Measurements from ENCODE around the gene KATNB1.
A peak's percentile ranks its signal among the peaks of the same experiment; 100 is the strongest.
"Not testable (repeated sequence)": the region's sequence is repeated elsewhere in the genome, so short reads cannot be mapped to it uniquely, and the experiment has no call there.

The KATNB1 gene

DNA sequence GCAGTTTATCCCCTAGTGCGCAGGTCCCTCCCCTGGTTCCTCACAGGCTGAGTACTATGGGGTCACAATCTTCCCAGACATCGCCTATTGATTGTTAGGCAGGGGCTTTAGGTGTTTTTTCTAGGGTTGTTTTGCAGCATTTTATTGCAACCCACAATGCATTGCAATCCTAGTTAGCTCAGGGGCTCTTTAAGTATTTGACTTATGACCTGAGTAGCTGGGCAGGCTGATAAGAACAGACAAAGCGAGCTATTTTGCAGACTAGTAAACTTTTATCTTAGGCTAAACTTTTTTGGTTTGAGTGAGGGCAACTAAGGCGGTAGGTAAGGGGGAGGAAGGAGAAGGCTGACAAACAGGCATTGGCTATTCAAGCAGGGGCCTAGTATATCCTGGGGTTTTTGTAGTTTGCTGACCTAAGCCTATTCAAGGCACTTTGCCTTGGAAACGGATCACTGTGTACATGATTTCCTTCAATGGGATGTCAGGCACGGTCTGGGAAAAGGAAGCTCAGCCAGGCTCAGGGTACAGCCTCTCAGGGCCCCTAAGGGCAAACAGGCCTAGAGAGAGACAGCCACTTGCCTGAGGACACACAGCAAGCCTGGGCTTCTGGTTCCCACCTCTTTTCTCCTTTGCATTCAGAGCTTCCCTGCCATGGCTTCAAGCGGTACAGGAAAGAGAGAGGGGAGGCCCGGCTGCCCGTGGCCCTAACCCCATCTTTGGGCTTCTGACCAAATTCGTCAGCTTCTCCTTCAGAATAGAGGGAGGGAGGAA is 34.6 kb upstream of the KATNB1 start:
- DNase-seq (ENCODE audit: low spot score): no peak

DNA sequence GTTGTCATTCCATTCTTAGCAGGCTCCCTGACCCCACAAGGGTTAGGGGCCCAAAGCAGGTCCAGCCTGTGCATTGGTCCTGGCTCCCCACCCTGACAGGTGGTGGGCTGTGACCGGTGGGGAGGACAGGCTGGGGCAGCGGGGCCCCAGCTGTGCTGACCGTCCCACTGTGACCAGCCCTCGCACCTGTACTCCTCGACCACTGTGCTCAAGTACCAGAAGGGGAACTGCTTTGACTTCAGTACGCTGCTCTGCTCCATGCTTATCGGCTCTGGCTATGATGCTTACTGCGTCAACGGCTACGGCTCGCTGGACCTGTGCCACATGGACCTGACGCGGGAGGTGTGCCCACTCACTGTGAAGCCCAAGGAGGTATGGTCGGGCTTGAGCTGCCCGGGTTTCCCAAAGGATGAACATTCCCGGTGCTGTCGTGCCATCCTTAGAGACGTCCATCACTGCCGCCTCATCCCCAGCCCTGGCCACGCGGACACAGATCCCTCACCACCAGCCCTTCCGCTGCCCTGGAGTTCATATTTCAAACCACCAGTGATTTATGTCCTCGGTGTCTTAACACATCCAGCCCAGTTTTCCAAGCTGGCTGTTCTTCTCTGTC is 33.7 kb upstream of the KATNB1 start:
- no peak for DNase-seq (ENCODE audit: low spot score)

DNA sequence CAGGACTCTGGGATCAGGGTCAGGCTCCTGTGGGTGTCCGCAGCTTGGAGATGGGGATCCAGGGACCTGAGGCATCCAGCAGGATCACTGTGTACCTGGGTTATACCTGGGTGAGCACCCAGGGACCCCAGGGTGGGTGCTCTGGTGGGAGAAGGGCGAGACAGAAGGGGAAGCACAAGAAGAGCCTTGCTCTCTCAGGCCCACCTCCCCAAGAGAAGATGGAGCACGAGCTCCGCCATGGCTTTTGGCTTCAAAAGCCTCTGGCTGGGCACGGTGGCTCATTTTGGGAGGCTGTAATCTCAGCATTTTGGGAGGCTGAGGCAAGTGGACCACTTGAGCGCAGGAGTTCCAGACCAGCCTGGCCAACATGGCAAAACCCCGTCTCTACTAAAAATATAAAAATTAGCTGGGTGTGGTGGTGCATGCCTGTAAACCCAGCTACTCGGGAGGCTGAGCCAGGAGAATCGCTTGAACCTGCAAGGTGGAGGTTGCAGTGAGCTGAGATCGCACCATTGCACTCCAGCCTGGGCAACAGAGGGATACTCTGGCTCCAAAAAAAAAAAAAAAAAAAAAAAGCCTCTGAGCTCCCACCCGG is 32.1 kb upstream of the KATNB1 start:
- peak; percentile 57 for DNase-seq (ENCODE audit: low spot score)

DNA sequence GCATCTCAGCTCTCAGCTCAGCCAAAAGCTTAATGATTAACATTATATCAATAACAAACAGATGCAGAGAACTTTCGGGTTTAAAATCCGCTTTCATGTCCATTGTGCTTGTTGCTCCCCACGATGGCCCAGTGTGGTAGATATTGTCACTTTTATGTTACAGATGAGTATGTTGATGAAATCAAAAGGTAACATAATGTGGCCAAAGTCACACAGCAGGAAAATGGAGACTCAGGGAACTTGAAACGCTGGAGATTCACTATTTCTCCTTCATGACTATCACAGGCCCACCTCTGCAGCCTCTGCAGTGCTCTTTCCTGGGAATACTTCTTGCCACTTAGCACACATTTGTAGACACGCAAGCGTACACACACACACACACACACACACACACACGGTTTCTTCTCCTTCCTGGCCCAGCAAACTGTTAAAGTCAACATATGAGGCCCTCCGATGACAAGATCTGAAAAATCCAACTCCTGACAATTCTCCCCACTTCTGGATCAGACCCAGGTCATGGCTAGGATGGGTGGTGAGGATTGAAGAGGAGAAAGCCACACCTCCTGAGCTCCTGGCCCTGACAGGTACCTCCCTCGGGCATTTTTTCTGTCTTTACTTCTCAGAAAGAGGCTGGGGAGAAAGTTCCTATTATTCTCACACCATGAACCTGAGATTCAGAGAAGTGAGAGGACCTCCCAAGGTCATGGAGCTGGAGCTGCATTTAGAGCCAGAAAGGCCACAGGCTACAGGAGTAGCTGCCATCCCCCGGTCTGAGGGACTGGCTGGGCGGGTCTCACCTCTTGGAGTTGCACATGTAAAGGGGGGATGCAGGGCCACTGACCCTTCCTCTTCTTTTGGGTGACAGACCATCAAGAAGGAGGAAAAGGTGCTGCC is 31.3 kb upstream of the KATNB1 start:
- no peak for DNase-seq (ENCODE audit: low spot score)

DNA sequence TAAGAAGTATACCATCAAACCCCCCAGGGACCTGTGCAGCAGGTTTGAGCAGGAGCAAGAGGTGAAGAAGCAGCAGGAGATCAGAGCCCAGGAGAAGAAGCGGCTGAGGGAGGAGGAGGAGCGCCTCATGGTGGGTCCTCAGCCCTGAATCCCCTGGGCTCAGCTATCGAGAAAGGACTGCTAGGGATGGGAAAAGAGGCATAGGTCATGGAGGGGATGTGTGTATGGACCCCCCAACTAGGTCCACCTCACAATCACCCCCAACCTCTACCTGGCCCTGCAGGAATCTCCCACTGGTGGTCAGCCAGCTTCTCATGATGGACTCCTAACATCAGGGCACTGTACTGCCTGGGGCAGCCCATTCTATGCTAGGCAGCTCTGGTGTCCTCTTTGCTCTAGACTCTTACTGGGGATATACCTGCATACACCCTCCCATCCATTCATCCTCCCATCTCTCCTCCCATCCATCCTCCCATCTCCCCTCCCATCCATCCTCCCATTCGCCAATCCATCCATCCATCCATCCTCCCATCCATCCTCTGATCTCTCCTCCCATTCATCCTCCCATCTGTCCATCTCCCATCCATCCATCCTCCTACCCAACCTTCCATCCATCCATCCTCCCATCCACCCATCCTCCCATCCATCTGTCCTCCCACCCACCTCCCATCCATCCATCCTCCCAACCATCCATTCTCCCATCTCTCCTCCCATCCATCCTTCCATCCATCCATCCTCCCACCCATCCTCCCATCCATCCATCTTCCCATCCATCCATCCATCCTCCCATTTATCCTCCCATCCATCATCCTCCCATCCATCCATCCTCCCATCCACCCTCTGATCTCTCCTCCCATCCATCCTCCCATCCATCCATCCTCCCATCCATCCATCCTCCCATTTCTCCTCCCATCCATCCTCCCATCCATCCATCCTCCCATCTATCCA is 30.4 kb upstream of the KATNB1 start:
- DNase-seq (ENCODE audit: low spot score): no peak

DNA sequence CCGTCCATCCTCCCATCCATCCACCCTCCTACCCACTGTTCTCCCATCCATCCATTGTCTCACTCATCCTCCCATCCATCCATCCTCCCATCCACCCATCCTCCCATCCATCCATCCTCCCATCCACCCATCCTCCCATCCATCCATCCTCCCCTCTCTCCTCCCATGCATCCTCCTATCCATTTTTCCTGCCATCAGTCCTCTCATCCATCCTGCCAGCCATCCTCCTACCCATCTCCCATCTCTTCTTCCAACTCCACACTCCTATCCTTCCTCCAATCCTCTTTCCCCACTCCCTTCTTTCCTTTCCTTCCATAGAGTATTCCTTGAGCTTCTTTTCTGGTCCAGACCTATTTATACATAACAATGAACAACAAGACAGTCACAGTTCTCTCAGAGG is 28.9 kb upstream of the KATNB1 start:
- no peak for DNase-seq (ENCODE audit: low spot score)

DNA sequence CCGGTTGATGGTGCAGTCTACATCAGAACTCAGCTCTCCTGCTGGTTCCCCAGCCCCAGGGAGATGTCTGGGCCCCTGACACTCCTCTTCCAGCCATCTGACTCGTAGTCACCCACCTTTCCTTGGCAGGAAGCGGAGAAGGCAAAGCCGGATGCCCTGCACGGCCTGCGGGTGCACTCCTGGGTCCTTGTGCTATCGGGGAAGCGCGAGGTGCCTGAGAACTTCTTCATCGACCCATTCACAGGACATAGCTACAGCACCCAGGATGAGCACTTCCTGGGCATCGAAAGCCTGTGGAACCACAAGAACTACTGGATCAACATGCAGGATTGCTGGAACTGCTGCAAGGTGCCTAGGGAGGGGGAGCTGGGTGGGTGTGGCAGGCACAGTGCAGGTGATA is 28.2 kb upstream of the KATNB1 start:
- DNase-seq (ENCODE audit: low spot score): no peak

DNA sequence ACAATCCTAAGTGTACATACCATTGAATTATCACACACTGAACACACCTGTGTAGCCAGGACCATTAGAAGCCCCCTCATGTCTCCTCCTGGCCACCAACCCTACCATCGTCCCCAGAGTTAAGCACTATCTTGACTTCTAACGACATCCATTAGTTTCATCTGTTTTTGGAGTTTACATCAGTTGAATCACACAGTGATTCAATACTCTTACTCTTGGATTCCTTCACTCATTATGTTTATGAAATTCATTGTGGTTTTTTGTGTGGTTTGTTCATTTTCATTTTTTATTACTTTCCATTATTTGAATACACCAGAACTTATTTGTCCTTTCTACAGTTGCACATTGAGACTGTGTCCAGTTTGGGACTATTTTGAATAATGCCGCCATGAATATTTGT is 27.4 kb upstream of the KATNB1 start:
- no peak for DNase-seq (ENCODE audit: low spot score)

DNA sequence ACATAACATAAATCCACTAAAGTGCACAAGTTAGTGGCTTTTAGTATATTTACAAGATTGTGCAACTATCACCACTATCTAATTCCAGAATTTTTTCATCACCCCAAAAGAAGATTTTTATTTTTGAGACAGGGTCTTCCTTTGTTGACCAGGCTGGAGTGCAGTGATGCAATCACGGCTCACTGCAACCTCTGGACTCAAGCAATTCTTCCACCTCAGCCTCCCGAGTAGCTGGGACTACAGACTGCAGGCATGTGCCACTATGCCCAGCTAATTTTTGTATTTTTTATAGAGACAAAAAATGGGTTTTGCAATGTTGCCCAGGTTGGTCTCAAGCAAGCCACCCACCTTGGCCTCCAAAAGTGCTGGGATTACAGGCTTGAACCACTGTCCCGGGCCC is 25.9 kb upstream of the KATNB1 start:
- no peak for DNase-seq (ENCODE audit: low spot score)

DNA sequence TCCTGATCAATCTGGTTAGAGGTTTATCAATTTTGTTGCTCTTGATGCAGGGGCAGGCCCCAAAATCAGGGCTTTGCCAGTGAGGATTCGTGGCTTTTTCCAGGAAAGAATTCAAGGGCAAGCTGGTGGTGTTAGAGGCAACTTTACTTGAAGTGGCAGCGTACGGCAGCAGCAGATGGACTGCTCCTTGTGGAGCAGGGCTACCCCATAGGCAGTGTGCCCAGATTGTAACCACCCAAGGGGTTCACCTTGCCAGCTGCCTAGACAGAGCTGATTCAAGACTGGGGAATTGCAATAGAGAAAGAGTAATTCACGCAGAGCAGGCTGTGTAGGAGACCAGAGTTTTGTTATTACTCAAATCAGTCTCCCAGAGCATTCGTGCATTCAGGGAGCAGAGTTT is 24.2 kb upstream of the KATNB1 start:
- DNase-seq (ENCODE audit: low spot score): no peak

DNA sequence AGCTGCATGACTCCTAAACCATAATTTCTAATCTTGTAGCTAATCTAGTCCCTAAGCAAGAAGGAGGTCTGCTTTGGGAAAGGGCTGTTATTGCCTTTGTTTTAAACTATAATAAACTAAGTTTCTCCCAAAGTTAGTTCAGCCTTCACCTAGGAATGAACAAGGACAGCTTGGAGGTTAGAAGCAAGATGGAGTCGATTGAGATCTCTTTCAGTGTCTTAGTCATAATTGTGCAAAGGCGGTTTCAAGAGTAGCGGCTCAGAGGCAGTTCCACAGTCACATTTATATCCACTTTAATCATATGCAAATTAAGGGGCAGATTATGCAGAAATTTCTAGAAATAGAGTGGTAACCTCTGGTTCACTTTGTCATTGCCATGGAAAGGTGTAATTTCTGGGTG is 23.6 kb upstream of the KATNB1 start:
- no peak for DNase-seq (ENCODE audit: low spot score)

DNA sequence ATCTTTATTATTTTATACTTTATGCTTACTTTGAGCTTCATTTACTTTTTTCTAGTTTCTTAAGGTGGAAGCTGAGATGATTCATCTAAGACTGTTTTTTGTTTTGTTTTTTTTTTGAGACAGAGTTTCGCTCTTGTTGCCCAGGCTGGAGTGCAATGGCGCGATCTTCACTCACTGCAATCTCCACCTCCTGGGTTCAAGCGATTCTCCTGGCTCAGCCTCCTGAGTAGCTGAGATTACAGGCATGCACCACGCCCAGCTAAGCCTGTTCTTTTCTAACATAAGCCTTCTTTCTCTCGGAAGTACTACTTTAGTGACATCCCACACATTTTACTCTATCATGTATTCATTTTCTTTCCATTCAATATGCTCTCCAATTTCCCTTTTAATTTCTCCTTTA is 23.0 kb upstream of the KATNB1 start:
- not testable (repeated sequence) for DNase-seq (ENCODE audit: low spot score)

DNA sequence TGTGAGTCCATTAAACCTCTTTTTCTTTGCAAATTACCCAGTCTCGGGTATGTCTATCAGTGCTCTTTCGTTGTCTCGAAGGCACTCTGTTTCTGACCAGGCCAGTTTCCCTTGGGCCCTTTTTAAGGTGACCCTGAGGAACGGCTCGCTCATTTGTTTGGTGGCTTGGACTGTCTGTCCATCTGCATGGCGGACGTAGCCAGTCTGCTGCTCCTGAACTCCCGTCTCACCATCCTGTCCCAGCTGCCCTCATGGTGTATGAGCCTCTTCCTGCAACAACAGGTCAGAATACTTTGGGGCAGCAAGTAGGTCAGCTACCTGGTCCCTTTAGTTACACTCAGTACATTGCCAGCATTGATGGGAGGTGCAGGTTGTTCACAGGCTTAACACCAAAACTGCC is 22.0 kb upstream of the KATNB1 start:
- DNase-seq (ENCODE audit: low spot score): no peak

DNA sequence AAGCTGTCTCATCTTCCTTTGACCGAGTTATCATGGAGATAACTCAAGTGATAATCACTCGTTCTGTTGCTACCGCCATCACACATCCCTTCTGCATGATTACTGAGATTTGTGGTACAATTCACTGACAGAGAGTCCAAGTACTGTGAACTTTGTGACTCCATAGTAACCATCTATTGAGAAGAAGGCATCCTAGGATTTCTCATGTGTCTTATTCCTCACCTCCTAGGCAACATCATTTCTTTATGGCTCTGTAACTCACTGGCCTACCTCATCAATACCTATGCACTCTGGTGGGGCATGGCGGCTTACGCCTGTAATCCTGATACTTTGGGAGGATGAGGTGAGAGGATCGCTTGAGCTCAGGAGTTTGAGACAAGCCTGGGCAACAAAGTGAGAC is 21.5 kb upstream of the KATNB1 start:
- no peak for DNase-seq (ENCODE audit: low spot score)

DNA sequence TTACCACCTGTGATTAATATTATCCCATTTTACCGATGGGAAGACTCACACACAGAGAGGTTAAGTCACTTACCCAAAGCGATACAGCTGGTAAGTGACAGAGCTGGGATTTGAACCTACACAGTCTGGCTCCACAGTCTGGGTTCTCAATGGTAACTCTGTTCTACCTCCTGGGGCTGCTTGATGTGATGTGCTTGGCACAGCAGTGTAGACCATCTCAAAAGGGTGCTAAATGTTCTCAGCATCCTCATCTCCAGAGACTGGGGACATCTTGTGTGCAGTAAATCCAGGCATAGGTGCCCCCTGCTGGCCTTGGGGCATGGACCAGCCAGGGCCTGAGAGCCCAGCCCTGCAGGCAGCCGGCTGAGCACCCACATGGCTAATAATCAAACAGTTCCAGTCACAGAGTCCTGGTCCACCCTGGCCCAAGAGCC is 15.4 kb upstream of the KATNB1 start:
- peak; percentile 64 for DNase-seq (ENCODE audit: low spot score)

DNA sequence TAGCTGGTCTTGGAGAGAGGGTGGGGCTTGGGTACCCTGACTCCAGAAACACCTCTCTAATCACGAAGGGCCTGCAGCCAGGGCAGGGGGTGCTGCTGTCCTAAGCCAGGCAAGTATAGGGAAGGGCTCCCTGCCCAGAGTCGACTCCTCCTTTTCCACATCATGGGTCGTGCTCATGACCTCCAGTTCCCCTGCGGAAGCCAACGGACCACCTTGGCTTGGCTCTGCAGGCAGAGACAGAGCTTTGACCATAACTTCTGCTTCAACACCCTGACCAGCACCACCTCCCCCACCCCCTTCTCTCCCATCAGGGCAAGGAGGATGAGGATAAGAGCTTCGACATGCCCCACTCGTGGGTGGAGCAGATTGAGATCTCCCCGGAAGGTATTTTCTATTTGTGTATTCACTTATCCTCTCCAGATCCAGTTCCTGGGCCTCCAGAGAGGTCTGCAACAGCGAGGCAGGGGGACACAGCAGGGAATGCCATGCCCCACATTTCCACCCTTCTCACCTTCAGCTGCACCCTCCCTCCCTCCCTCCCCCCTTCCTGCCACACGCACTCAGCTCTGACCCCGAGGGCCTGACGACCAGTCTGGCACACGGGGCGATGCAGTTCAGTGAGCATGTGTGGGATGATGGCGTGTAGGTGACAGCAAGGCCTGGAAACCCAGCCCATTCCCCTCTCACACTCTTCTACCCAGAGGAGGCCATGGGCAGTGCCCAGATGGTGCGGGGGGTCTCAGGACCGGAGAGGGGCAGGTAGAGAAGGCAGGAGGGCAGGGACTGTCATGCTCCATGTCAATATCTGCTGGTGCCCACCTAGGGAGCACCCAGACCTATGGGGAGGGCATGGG is 14.0 kb upstream of the KATNB1 start:
- no peak for DNase-seq (ENCODE audit: low spot score)

DNA sequence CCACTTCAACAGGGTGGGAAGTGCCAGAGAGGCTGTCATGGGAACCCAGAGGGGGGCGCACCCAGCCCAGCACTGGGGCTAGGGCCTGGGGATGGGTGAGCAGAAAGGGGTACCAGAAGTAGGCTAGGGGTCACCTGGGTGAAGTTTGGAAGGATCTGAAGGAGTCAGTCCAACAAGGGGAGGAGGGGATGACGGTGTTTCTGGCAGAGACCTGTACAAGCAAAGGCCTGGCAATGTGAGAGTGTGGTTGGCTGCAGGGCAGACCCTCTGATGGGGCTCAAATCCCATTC is 13.4 kb upstream of the KATNB1 start:
- DNase-seq (ENCODE audit: low spot score): no peak

DNA sequence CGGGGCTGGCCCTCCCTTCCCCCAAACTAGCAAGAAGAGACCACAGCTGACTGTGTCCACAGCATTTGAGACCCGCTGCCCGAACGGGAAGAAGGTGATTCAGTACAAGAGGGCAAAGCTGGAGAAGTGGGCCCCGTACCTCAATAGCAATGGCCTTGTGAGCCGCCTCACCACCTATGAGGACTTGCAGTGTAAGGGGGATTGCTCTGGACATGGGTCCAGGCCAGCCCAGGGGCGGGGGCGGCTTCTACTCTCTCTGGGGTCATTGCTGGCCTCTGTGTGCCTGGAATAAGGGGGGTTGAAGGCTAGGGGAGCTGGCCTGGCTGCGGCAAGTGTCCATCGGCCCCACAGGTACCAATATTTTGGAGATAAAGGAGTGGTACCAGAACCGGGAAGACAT is 12.9 kb upstream of the KATNB1 start:
- DNase-seq (ENCODE audit: low spot score): no peak

DNA sequence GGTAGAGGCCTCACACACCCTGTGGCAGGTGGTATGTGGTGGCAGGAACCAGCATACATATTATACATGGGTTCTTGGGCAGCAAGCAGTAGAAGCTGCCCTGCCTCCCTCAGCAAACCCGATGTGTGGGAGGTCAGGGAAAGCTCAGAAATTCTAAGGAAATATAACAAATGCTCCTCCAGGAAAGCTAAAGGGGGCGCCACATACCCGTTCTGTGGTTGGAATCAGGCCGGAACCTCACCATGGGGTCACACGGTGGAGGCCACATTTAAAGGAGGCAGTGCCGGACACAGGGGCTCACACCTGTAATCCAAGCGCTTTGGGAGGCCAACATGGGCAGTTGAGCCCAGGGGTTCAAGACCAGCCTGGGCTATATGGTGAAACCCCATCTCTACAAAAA is 12.4 kb upstream of the KATNB1 start:
- DNase-seq (ENCODE audit: low spot score): no peak

DNA sequence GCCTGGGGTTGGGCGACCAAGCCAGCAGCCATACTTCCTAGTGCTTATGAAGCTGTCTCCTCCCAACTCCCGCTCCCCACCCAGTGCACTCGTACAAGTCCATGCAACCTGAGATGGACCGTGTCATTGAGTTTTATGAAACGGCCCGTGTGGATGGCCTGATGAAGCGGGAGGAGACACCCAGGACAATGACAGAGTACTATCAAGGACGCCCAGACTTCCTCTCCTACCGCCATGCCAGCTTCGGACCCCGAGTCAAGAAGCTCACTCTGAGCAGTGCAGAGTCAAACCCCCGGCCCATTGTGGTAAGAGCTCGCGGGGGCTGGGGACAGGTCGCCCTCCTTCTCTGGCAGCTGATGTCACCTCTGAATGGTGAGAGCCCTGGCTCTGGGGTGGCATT is 11.0 kb upstream of the KATNB1 start:
- DNase-seq (ENCODE audit: low spot score): no peak

DNA sequence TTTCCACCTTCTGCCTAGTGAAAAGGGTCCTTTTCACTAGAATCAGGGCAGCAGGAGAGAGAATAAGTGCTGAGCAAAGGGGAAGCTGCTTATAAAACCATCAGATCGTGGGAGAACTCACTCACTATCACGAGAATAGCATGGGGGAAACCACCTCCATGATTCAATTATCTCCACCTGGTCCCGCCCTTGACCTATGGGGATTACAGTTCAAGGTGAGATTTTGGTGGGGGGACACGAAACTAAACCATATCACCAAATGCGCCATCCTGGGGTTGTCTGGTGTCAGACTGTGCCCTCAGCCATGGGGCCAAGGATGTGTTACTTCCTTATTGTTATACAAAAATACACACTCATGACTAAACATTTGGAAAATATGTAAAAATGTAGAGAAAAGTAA is 10.4 kb upstream of the KATNB1 start:
- DNase-seq (ENCODE audit: low spot score): no peak

All from HuH-7.5 (cell line).